ENCODE results near the gene HPCA. TPM values are rescaled to one million over a fixed set of nuclear protein-coding genes. Genes with fewer than 3 reads are reported as not detected.
A peak's percentile ranks its signal among the peaks of the same experiment; 100 is the strongest.

Gene HPCA
- total RNA-seq, 1 donor from 2014 or later: not detected

DNA sequence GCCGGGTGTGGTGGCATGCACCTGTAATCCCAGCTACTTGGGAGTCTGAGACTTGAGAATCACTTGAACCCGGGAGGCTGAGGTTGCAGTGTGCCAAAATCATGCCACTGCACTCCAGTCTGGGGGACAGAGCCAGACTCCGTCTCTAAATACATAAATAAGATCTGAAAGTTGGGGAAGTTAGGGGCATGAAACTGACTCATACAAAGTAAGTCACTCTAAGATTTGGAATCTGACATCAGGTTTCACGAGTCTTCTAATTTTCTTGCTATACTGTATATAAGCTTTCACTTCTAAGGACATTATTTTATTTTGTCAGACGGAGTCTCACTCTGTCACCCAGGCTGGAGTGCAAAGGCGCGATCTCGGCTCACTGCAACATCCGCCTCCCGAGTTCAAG lies 48.2 kb downstream of the HPCA start:
- DNase-seq (ENCODE audit: low read depth) (no peak), FAIRE-seq (no peak)
- Histone ChIP-seq H2AFZ (ENCODE audit: low read depth, low read length) (no peak overlapping the region), H3K4me2 (ENCODE audit: low read length) (no peak overlapping the region), H3K9ac (ENCODE audit: low read length) (no peak overlapping the region), H3K79me2 (ENCODE audit: insufficient read depth, low read length) (no peaks in the 10 kb centered on the region), H3K27ac (ENCODE audit: low read depth, low read length) (no peak overlapping the region), H3K27me3 (ENCODE audit: insufficient read depth, low read length) (no peaks in the 10 kb centered on the region), H3K4me1 (ENCODE audit: insufficient read depth, low read length) (peaks cover 9% of the 10 kb centered on the region), H4K20me1 (ENCODE audit: insufficient read depth, low read length) (peaks cover under 1% of the 10 kb centered on the region), H3K9me3 (ENCODE audit: insufficient read depth, low read depth, low read length) (no peaks in the 10 kb centered on the region), H3K4me3 (ENCODE audit: insufficient read depth, low read depth, low read length) (no peak overlapping the region), H3K36me3 (ENCODE audit: insufficient read depth, low read length) (peaks cover 10% of the 10 kb centered on the region)
- Mint-ChIP-seq H3K27ac (ENCODE audit: unreplicated experiment) (no peak overlapping the region), H3K4me1 (ENCODE audit: low read depth, unreplicated experiment) (peaks cover 13% of the 10 kb centered on the region), H3K4me3 (ENCODE audit: unreplicated experiment) (no peak overlapping the region), H3K36me3 (ENCODE audit: low read depth, unreplicated experiment) (peaks cover 15% of the 10 kb centered on the region), H3K9me3 (ENCODE audit: unreplicated experiment) (no peaks in the 10 kb centered on the region), H3K27me3 (ENCODE audit: low read depth, unreplicated experiment) (no peaks in the 10 kb centered on the region)
- no peak for TF ChIP-seq EZH2 (IDR thresholded peaks at IDR 0.05; ENCODE audit: insufficient read depth, low read length)
- TF ChIP-seq, protein P1, sequence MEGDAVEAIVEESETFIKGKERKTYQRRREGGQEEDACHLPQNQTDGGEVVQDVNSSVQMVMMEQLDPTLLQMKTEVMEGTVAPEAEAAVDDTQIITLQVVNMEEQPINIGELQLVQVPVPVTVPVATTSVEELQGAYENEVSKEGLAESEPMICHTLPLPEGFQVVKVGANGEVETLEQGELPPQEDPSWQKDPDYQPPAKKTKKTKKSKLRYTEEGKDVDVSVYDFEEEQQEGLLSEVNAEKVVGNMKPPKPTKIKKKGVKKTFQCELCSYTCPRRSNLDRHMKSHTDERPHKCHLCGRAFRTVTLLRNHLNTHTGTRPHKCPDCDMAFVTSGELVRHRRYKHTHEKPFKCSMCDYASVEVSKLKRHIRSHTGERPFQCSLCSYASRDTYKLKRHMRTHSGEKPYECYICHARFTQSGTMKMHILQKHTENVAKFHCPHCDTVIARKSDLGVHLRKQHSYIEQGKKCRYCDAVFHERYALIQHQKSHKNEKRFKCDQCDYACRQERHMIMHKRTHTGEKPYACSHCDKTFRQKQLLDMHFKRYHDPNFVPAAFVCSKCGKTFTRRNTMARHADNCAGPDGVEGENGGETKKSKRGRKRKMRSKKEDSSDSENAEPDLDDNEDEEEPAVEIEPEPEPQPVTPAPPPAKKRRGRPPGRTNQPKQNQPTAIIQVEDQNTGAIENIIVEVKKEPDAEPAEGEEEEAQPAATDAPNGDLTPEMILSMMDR (IDR thresholded peaks at IDR 0.05; ENCODE audit: insufficient read depth, low read depth, low read length): no peak

DNA sequence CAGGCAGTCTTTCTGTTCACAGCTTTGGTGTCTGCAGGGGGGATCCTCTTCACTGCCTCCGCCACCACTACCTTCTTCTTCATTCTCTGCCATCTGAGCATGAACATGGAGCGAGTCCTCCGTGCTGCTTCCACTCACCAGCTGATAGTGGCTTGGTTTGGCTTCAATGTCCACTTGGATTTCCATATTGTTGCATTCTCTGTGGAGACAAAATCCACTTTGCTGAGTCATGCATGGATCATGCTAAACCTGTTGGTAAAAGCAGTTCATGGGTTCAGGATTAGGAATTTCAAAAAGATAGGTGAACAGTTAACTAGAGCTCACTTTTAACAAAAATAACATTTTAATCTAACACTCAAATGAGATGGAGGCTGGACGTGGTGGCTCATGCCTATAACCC lies 50.8 kb downstream of the HPCA start:
- Histone ChIP-seq H2AFZ (ENCODE audit: low read depth, low read length) (no peak overlapping the region), H4K20me1 (ENCODE audit: insufficient read depth, low read length) (peaks cover 8% of the 10 kb centered on the region), H3K9me3 (ENCODE audit: insufficient read depth, low read depth, low read length) (no peaks in the 10 kb centered on the region), H3K27ac (ENCODE audit: low read depth, low read length) (no peak overlapping the region), H3K4me2 (ENCODE audit: low read length) (no peak overlapping the region), H3K4me1 (ENCODE audit: insufficient read depth, low read length) (peaks cover 14% of the 10 kb centered on the region), H3K9ac (ENCODE audit: low read length) (no peak overlapping the region), H3K4me3 (ENCODE audit: insufficient read depth, low read depth, low read length) (no peak overlapping the region), H3K79me2 (ENCODE audit: insufficient read depth, low read length) (no peaks in the 10 kb centered on the region), H3K36me3 (ENCODE audit: insufficient read depth, low read length) (peaks cover 10% of the 10 kb centered on the region), H3K27me3 (ENCODE audit: insufficient read depth, low read length) (no peaks in the 10 kb centered on the region)
- H3K4me3 Mint-ChIP-seq (ENCODE audit: unreplicated experiment): no peak overlapping the region
- no peaks in the 10 kb centered on the region for H3K27me3 Mint-ChIP-seq (ENCODE audit: low read depth, unreplicated experiment)
- H3K36me3 Mint-ChIP-seq (ENCODE audit: low read depth, unreplicated experiment): peaks cover 15% of the 10 kb centered on the region
- FAIRE-seq (no peak), DNase-seq (ENCODE audit: low read depth) (no peak)
- no peaks in the 10 kb centered on the region for H3K9me3 Mint-ChIP-seq (ENCODE audit: unreplicated experiment)
- no peak overlapping the region for H3K27ac Mint-ChIP-seq (ENCODE audit: unreplicated experiment)
- no peak for TF ChIP-seq EZH2 (IDR thresholded peaks at IDR 0.05; ENCODE audit: insufficient read depth, low read length)
- TF ChIP-seq, protein P1 (IDR thresholded peaks at IDR 0.05; ENCODE audit: insufficient read depth, low read depth, low read length): no peak
- H3K4me1 Mint-ChIP-seq (ENCODE audit: low read depth, unreplicated experiment): peaks cover 26% of the 10 kb centered on the region

DNA sequence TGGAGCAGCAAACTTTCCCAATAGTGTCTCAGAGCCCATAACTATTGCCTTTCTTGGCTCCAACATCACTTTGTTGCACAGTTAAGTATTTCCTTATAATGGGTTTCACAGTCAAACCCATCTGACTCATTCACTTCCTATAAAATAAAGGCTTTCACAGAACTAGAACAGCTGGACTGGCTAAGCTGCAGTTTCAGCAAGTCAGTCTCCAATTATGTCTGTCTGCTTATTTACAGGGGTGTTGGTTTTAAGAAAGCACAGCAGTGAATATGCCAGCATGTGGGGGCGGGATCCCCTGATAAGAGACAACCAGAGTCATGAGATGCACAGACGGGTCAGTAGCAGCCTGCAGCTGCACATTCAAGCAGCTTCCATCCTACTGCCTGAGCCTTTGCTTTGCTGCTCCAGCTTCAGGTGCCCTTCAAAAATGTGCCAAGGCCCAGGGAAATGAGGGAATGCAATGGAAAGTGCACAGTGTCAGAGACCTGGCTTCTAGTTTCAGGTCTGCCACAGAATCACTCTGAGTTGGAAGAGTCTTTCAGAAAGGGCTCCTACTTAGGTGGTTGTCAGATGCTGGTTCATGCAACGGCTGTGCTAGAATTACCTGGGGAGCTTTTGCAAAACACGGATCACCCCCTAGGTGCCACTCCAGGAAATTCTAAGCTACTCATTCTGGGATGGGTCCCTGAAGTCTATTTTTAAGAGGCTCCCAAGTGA lies 53.5 kb downstream of the HPCA start:
- Histone ChIP-seq H3K4me1 (ENCODE audit: insufficient read depth, low read length) (peaks cover 8% of the 10 kb centered on the region), H3K79me2 (ENCODE audit: insufficient read depth, low read length) (no peaks in the 10 kb centered on the region), H4K20me1 (ENCODE audit: insufficient read depth, low read length) (peaks cover 8% of the 10 kb centered on the region), H3K9ac (ENCODE audit: low read length) (no peak overlapping the region), H2AFZ (ENCODE audit: low read depth, low read length) (no peak overlapping the region), H3K27ac (ENCODE audit: low read depth, low read length) (no peak overlapping the region), H3K4me2 (ENCODE audit: low read length) (peak overlapping the region; percentile 18), H3K9me3 (ENCODE audit: insufficient read depth, low read depth, low read length) (no peaks in the 10 kb centered on the region), H3K4me3 (ENCODE audit: insufficient read depth, low read depth, low read length) (no peak overlapping the region), H3K36me3 (ENCODE audit: insufficient read depth, low read length) (peaks cover 19% of the 10 kb centered on the region), H3K27me3 (ENCODE audit: insufficient read depth, low read length) (no peaks in the 10 kb centered on the region)
- no peak for FAIRE-seq
- H3K36me3 Mint-ChIP-seq (ENCODE audit: low read depth, unreplicated experiment): peaks cover 29% of the 10 kb centered on the region
- H3K4me1 Mint-ChIP-seq (ENCODE audit: low read depth, unreplicated experiment): peaks cover 17% of the 10 kb centered on the region
- H3K27ac Mint-ChIP-seq (ENCODE audit: unreplicated experiment): peak overlapping the region; percentile 83
- peak; percentile 93 for DNase-seq (ENCODE audit: low read depth)
- H3K27me3 Mint-ChIP-seq (ENCODE audit: low read depth, unreplicated experiment): no peaks in the 10 kb centered on the region
- no peak overlapping the region for H3K4me3 Mint-ChIP-seq (ENCODE audit: unreplicated experiment)
- H3K9me3 Mint-ChIP-seq (ENCODE audit: unreplicated experiment): no peaks in the 10 kb centered on the region
- no peak for TF ChIP-seq EZH2 (IDR thresholded peaks at IDR 0.05; ENCODE audit: insufficient read depth, low read length)
- TF ChIP-seq, protein P1 (IDR thresholded peaks at IDR 0.05; ENCODE audit: insufficient read depth, low read depth, low read length): no peak
